HK-2 (cell line): ENCODE data around the gene IL9.

Source experiments
- DNase-seq: peaks from one replicate; pipeline ENCODE4 v3.0.0-alpha.2; 2018; ENCODE audit not compliant: unreplicated experiment

IL9 gene

DNA sequence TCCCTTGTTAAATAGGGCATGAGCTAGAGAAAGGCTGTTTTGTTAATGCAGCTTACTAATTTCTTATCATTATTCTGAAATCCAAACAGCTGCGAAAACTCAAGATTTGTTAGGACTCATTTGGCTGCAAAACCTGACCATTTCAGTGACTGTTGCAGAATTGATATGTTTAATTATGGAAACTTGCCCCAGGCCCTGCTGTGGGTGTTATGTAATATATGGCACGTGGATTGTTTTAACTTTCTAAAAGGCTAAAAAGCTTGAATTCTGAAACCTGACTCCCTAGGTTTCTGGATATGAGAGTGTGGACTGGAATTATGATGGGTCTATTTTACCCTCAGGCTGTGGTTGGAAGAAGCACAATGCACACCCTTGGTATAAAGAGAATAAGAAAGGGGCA is 4.4 kb downstream of the IL9 start:
- DNase-seq, result no peak

DNA sequence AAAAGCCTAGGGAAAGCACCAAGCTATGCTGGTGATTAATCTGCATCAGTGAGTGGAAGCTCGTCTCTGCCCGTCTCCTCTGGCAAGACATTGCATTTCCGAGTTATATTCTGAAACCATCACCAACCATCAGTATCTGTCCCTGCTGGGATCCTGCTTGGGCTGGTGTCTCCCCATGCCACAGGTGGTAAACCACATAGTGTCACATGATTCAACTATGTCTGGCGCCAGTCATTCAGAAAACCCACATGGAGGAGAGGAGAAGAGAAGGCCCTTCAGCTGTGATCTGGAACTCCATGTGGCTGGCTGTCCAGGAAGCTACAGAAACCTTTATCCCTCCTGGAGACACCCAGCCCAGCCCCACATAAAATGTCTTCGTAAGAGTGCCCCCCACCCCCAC is 4.8 kb downstream of the IL9 start:
- DNase-seq, result peak; percentile 38

DNA sequence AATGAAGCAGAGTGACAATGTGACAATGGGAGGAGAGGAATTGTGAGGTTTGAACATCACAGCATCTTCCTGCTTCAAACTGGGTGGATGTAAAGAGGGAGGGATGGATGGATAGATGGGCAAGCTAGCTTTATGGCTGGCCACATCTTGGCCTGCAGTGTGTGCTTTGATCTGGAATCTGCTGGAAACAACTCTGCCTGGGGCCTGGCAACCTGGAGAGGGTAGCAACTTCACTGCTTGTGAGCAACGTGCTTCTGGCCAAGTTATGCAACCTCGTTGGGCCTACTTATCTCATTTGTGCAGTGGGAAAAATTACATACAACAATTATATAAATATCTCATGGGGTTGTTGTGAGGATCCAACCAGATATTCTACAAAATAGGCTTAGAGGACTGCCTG is 5.3 kb downstream of the IL9 start:
- DNase-seq, result no peak

DNA sequence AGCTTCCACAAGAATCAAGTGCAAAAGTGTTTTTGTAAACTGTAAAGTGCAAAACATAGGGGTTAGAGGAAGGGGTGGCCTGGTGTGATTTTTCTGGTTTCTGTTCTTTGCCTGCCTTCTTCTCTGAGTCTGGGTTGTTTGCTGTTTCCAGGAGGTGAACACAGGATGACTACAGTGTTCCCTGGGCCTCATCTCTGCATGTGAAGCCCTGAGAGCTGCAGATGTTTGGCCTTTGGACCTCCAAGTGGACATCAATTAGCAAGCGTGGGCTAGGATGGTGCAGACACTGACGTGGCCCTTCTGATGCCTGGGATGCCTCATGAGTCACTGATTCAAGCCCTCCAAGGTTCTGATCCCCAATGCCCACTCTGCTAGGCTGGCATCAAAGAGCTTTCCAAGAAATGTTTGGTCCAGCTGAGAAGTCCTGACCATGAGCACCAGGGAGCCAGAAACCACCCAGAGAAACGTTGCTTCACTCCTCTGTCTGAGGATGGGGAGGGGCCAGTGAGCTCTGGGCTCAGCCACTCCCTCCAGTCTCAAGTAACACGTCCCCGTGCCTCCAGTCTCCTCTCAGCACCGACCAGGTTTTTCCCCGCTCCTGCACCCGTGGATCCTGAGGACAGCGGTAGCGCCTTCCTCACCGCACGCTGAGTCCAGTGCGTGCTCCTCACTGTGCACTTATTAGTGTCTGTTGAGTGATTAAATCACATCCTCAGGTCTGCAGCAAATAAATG is 7.6 kb downstream of the IL9 start:
- DNase-seq, result no peak

DNA sequence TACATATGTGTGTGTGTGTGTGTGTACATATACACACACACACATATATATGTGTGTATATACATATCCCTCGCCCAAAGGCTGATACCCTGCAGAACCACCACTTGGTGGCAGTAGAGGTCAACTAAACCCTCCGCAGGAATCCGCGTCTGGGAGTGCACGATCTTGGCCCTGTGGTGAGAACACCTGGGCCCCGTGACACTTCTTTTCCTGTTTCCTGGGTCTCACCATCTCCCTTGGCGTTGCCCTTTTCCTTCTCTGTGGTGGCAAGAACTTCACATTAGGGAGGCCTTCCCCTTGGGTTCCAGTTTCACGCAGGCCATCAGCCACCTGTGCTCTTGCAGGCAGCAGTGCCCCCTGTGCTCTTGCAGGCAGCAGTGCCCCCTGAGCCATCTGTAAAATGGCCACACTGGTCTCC is 8.2 kb downstream of the IL9 start:
- peak; percentile 58 for DNase-seq

DNA sequence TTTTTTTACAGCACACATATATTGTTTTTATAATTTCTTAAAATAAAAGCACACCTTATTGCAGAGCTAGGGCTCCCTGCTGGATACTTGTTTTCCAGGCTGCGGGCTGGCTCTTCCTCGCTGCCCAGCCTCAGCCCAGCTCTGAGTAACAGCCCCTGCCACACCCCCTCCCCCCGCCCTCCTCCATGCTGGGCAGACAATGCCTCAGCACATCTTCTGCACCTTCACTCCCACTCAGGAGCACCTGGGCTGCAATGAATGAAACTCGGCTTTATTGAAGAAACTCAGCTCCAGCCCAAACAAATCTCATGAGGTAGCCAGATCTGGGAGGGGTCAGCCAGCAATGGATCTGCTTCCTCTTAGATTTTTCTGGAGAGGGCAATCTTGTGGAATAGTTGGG is 9.5 kb downstream of the IL9 start:
- DNase-seq, result no peak

DNA sequence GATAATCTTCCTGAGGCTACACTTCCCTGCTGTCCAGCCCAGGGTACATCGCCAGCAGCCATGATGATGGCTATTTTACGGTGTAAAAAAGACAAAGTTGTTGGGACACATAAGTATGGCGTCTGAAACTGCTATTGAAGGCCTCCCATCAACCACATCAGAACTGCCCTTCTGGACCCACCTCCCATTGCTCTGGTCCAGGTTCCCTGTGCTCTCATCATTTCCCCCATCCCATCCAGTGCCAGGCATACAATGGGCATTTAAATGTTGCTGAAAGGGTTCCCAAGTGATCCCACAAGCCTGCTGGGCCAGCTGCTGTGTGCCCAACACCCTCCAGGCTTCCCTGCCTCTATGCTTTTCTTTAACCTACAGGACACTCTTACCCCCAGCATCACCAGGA is 10.6 kb downstream of the IL9 start:
- DNase-seq, result no peak

DNA sequence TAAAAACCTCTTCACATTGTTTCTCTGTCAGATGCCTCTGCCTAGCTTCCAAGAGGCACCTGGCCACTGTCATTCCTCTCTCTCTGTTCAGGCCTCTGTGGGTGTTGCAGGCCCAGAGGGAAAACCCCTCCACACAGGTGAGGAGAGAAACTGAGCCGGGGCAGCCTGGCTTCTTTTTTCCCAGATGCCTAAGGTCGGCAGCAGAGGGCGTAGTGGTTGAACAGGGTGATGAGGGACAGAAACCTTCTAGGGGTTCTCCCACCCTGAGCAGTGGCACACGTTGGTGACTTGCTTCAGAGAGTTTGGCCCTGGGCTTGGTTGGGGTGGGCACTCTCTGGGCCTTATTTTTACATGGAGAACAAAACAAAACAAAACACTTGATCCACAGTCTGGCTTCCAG is 12.2 kb downstream of the IL9 start:
- DNase-seq, result no peak

DNA sequence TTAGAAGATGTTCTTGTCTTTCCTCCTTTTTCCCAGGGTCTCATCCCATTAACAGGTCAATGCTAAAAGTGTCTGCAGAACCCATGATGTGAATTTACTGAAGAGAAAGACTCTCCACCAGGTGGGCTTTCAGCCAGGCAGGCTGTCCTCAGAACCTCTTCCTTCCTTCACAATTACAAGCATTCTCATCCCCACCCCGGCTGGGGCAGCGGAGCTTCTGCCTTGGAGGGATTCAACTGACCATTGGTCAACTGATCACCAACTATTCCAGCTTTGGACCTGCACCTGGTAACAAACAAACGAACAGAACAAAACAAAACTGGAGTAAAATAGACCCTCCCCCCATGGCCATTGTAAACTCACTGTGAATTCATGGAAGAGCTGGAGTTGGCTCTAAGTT is 12.6 kb downstream of the IL9 start:
- no peak for DNase-seq

DNA sequence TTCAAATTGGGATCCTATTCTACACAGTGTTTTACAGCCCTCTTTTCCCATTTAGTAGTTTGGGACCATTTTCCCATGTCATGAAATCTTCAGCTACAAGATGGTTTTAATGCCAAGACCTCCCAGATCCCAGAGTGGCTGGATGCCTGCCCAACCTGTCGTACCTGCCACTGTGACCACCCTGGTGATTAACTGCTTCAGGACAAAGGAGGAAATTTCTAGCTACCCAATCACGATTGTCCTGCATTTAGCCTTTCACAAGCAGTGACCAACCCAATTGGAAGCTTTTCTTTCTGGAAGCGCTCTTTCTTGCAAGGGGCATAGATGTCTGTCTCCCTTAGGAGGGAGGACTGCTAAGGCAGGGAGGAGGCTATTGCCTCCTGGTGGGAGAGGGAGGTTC is 13.8 kb downstream of the IL9 start:
- DNase-seq, result no peak

DNA sequence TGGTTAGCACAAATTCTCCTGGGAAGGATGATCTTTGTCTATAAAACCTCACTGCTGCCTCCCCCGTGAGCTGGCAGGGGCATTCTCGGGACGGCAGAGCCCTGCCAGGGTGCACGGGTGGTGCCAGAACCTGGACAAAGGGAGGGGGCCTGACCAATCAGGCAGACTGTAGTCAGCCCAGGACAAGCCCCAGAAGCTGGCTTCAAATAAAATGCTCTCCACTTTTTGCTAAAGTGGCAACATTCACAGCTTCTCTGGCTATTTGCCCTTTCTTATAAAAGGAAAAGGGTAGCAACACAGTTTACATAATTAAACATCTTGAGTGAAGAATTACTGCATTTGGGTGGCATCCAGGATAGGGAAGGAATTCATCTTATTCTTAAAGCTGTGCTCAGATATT is 14.4 kb downstream of the IL9 start:
- DNase-seq, result no peak

DNA sequence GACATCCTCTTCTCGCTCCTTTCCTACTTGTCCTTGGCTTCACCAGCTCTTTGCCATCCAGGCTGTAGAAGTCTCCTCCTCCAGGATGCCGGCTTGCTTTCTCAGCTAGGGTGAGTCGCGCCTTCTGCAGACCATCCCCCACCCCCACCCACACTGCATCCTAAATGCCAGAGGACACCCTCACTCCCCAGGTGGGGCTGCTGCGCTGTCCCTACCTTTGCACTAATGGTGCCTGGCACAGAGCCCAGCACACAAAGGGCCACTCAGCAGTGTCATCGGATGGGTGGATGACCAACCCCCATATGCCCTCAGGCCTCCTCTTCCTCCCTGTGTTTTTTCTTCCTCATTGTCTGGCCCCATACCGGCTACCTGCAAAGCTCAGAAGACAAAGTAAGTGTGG is 14.8 kb downstream of the IL9 start:
- DNase-seq, result no peak

DNA sequence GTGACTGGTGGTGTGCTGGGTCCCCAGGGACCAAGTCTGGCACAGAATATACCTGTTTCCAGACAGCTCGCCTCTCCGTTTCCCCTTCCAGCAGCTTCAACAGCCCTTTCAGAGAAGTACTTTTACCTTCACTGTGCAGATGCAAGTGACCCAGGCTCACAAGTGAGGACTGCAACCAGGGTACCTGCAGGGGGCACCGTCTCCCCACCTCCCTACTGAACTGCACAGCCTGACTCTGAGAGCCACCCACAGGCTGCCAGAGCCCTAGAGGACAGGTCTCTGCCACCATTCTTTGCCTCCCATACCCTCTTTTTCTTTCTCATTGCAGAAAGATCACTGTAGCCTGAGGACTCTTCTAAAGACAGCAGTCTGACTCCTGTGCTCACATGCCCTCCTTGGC is 15.4 kb downstream of the IL9 start:
- no peak for DNase-seq

DNA sequence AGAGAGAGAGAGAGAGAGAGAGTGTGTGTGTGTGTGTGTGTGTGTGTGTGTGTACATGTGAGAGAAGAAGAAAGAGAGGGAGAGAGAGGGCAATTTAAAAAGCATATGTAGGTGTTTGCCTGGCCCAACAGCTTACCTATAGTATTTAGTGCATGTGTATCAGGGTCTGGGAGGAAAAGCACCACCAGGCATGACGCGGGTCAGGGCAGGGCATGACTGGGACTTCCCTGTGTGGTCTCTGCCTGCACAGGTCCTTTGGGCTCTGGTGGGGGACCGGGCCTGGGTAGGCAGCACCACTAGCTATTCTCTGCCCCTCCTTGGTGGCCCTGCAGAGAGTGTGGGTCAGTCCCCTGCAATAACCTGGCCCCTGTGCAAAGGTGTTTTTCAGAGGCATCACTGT is 16.1 kb downstream of the IL9 start:
- DNase-seq, result no peak

DNA sequence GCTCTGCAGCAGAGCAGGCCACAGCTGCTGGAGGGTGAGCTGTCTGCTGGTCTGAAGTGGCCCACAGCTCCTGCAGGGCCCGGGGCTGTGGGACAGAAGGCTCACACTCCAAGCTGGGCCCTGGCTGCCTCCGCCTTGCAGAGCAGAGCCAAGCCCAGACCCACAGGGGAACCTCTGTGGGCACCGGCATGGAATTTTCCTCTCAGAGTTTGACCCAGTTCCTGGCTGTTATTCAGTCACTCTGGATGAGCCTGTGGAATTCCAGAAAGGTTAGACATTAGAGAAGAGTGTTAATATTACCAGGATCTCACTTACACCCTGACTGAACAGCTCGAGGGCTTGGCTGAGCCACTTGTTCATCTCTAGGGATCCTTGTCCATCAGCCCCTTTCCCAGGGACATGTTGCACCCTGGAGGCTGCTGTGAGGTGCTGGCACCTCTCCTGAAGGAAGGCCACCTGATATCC is 17.5 kb downstream of the IL9 start:
- peak; percentile 29 for DNase-seq

DNA sequence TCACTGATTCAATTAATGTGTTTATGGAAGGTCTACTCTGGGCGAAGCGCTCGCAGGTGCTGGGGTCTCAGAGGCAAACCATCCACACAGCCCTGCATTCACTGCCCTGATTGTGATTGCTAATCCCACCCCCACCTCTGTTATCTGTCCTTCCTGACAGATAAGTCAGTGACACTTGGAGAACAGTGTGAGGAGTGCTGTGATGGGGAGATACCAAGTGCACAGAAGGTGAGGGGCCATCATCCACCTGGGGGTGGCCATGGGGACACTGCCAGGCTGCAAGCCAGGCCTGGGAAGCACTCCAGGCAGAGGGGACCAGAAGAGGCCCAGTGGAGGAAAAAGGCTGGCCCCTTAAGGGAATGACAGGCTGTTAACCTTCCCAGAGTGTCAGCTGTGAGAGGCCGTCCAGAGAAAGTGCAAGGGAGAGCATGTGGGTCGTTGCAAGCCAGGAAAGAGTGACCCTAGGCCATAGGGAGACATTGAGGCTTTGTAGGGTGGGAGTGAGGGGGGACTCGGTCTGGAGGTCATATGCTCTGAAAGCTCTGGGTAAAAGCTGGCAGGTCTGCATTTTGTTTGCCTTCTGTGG is 18.0 kb downstream of the IL9 start:
- no peak for DNase-seq

DNA sequence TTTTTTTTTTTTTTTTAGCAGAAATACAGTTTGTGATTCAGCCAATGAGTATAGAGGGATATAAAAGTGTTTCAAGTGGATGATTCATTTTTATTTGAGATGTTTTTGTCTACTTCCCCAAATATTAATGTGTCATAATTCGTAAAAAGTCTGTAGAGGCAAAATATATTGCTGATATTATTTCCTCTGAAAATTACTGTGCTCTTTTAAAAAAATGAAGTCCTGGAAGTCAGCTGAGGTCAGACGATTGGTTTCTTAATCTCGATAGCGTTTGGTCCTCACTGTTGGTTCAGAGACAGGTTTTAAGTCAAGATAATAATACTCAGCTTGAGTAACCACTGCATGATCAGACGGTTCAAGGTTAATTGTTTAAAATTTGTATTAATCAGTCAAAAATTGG is 19.5 kb downstream of the IL9 start:
- no peak for DNase-seq

DNA sequence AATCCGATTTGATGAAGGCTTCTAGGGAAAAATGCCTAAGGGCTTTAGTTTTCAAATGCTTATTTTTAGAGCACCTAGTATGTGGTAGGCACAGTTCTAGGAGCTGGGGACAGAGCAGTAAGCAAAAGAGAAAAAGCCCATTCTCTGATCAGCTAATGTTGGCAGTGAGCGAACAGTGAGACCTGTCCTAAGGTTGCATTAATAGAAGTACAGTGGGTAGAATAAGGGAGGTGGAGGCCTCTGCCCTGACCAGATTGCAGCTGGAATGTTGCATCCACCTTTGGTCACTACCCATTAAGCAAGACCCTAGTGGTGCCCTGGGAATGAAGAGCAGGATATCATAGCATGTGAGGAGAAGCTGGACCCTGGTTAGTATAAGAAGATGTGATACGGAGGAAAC is 20.1 kb downstream of the IL9 start:
- DNase-seq, result no peak

DNA sequence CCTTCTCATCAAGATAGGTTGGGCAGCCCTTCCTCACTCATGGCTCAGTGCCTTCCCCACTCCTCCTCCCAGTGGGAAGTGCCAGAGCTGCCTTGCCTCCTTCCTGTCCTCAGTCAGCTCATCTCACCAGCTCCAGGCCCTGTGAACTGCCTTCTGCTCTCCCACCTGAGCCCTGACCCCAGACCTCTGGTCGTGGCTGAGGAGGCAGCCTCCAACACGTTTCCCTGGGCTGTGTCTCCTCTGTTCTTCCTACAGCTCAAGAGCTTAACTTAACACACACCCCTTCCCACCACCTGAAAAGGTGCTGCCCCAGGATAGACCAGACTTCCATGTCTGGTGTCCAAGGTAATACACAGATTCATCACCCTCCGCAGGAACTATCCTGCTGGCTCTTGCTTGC is 21.2 kb downstream of the IL9 start:
- DNase-seq, result no peak

DNA sequence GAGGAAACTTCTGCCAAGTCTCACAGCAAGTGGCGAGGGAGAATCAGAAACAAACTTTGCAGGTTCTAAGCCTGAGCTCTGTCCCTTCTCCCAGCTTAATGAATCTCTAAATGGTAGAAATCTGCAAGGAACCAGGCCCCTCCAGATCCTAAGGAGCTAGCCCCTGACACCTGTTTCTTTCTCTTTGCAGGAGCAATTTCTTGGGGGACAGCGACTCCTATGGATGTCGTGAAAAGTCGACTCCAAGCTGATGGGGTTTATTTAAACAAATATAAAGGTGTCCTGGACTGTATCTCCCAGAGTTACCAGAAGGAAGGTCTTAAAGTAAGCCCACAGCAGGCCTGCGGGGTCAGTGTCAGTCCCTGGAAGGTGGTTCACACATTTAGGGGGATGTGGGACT is 21.8 kb downstream of the IL9 start:
- no peak for DNase-seq

DNA sequence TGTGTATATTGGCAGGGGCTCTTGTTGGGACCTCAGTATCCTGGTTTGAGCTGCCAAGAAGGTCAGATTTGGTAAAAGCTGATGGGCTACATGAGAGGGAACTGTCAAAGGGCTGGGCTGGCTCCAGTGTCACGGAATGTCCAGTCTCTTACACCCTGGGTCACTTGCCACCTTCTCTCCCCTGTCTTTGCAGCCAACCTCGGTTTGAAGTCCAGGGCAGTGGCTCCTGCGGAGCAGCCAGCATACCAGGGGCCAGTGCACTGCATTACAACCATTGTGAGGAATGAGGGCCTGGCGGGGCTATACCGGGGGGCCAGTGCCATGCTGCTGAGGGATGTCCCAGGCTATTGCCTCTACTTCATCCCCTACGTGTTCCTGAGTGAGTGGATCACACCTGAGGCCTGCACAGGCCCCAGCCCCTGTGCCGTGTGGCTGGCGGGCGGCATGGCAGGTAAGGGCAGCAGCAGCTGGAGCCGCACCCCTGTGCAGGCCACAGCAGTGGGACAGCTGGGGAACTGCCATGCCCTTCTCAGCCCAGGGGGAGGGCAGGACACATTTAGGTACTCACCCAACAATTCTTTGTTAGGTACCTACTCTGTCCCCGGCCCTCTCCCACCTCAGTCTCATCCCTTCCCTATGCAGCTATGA is 24.2 kb downstream of the IL9 start:
- DNase-seq, result no peak

DNA sequence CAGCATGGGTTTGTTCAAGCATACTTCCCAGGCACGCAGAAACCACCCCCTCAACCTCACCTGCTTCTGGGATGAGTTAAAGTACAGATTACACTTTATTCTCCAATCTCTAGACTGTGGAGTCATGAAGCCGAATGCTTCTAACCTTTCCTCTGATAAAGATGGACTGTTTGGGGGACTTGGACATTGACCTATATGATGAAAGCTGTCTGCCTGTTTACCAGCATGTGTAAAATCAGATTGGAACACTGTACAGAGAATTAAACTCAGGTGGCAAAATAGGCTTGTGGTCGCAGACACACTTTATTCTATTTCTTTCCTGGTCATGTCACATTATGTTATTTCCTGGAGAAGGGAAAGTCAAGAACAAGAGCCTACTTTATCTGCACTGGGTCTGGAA is 25.7 kb downstream of the IL9 start:
- DNase-seq, result no peak

DNA sequence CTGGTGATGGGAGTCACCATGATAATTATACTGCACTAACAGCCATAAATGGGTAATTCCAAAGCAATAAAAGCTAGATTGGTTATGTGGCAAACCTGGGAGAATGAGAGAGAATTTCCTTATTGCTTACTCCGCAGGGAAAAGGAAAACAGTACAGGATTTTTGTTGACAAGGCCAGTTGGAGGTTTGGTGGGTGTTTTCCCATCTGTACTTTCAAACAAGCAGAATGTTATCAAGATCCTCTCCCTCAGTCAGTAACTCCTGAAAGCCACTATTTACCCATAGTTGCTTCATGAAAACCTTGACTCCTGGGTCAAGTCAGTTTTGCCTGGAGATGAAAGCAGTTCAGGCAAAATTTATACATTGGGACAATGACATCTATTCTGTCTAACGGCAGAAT is 26.4 kb downstream of the IL9 start:
- no peak for DNase-seq
